Measurements from ENCODE around the gene SCD5.

DNA sequence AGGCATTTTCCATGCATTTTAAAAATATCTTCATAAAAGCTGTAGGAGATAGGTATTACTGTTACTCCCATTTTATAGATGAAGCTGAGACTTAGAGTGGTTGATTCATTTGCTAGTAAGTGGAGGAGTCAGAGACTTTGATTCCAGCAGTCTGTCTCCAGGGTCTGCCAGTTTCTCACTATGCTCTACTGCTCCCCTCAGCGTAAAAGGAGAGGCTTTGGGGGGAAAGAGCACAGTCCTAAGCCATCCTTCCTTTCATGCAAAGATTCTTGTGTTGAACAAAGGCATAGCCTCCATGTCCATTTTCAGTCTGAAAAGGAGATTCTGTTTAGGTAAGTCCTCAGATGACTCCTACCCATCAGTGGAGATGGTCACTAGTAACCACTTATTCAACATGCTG is 119.1 kb downstream of the SCD5 start:
- TF ChIP-seq, protein P1, sequence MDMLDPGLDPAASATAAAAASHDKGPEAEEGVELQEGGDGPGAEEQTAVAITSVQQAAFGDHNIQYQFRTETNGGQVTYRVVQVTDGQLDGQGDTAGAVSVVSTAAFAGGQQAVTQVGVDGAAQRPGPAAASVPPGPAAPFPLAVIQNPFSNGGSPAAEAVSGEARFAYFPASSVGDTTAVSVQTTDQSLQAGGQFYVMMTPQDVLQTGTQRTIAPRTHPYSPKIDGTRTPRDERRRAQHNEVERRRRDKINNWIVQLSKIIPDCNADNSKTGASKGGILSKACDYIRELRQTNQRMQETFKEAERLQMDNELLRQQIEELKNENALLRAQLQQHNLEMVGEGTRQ (IDR thresholded peaks at IDR 0.05): no peak
- no peak for TF ChIP-seq CTCF (IDR thresholded peaks at IDR 0.05)
- TF ChIP-seq, protein P2, sequence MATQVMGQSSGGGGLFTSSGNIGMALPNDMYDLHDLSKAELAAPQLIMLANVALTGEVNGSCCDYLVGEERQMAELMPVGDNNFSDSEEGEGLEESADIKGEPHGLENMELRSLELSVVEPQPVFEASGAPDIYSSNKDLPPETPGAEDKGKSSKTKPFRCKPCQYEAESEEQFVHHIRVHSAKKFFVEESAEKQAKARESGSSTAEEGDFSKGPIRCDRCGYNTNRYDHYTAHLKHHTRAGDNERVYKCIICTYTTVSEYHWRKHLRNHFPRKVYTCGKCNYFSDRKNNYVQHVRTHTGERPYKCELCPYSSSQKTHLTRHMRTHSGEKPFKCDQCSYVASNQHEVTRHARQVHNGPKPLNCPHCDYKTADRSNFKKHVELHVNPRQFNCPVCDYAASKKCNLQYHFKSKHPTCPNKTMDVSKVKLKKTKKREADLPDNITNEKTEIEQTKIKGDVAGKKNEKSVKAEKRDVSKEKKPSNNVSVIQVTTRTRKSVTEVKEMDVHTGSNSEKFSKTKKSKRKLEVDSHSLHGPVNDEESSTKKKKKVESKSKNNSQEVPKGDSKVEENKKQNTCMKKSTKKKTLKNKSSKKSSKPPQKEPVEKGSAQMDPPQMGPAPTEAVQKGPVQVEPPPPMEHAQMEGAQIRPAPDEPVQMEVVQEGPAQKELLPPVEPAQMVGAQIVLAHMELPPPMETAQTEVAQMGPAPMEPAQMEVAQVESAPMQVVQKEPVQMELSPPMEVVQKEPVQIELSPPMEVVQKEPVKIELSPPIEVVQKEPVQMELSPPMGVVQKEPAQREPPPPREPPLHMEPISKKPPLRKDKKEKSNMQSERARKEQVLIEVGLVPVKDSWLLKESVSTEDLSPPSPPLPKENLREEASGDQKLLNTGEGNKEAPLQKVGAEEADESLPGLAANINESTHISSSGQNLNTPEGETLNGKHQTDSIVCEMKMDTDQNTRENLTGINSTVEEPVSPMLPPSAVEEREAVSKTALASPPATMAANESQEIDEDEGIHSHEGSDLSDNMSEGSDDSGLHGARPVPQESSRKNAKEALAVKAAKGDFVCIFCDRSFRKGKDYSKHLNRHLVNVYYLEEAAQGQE (IDR thresholded peaks at IDR 0.05): no peak
- TF ChIP-seq EP300 (IDR thresholded peaks at IDR 0.05): no peak
- TF ChIP-seq CHD4 (IDR thresholded peaks at IDR 0.05; ENCODE audit: borderline replicate concordance): no peak
- no peak for TF ChIP-seq CBX2 (IDR thresholded peaks at IDR 0.05; ENCODE audit: borderline replicate concordance, low read depth)
- TF ChIP-seq POLR2A (IDR thresholded peaks at IDR 0.05; ENCODE audit: low read length): no peak
- no peak for TF ChIP-seq JUN (IDR thresholded peaks at IDR 0.05)
- TF ChIP-seq TP53 (CRISPR knock-in tag; IDR thresholded peaks at IDR 0.05): no peak
- no peak for TF ChIP-seq CHD2 (IDR thresholded peaks at IDR 0.05; ENCODE audit: low read length, partially characterized antibody)
- TF ChIP-seq KDM1A (IDR thresholded peaks at IDR 0.05; ENCODE audit: low read depth): no peak

Measured in A549 (cell line).